GM23248 (cell line): ENCODE measurements around the gene UBE2E3.

Experiments used
- EZH2 ChIP-seq: fragments of 200-600 bp; sonication (generic); IDR thresholded peaks from 2 replicates; pipeline ENCODE4 v1.6.1; 2018; ENCODE audit warnings: antibody characterized with exemption, mild to moderate bottlenecking; ENCODE audit not compliant: insufficient read depth, poor library complexity, severe bottlenecking
- EZH2phosphoT487 ChIP-seq: fragments of 200-600 bp; sonication (generic); IDR thresholded peaks from 2 replicates; pipeline ENCODE4 v1.6.1; 2018; ENCODE audit warnings: antibody characterized with exemption, moderate library complexity, mild to moderate bottlenecking, low read depth; ENCODE audit not compliant: insufficient read depth

DNA sequence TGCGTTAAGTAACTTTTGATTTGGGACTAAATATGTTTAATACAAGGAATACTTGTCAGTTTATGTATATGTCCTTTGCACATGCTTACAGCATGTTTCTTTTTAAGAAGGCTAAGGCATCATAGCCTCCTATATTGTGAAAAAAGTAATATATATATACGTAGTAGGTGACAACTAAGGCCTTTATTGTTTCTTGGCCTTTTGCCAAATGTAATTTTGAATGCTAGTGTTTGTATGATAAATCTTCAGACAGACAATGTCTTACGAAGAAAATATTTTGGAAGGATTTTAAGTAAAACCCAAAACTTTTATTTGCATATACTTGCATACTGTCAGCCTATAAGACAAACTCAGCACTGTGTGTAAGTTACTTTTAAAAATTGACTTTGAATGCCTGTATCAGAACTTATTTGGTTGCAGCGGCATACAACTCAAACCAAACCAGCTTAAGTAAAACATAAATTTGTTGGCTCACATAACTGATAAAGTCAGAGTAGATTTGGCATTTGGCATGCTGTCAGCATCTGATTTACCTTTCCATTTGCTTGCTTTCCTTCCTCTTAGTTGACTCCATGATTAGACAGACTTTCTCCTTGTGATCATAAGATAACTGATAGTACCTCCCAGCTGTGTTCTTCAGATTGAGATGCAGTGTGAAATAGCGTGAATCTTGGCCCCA is 24.4 kb downstream of the UBE2E3 start:
- no peak for TF ChIP-seq EZH2phosphoT487
- no peak for TF ChIP-seq EZH2
